DND-41 (cell line): ENCODE results near the gene DCLK1.
"Not testable (repeated sequence)": the region's sequence is repeated elsewhere in the genome, so short reads cannot be mapped to it uniquely, and the experiment has no call there.

Experiments used
- EZH2 ChIP-seq: IDR thresholded peaks from 3 replicates; pipeline ENCODE4 v1.6.1; 2012; ENCODE audit warnings: borderline replicate concordance, low read depth, mild to moderate bottlenecking, moderate library complexity, low read length, inconsistent platforms; ENCODE audit not compliant: severe bottlenecking
- TF ChIP-seq, protein P1 (sequence below): IDR thresholded peaks from 2 replicates; pipeline ENCODE4 v1.5.1; 2012; ENCODE audit warnings: borderline replicate concordance, low read length, moderate library complexity, mild to moderate bottlenecking; ENCODE audit not compliant: poor library complexity, severe bottlenecking; ENCODE audit errors: extremely low read depth

DNA sequence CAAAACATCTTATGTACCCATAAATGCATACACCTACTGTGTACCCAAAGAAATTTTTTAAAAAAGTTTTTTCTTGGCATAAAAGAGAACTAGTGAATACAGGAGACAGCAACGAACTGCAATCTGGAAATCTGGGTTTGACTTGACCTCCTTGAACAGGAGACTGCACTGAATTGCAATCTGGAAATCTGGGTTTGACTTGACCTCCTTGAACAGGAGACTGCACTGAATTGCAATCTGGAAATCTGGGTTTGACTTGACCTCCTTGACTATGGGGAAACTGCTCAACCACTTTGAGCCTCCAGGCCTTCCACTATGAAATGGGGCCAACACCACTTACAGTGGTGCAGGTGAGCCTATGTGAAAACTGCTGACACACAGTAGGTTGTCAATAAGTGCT lies 147.5 kb downstream of the DCLK1 start:
- TF ChIP-seq, protein P1, sequence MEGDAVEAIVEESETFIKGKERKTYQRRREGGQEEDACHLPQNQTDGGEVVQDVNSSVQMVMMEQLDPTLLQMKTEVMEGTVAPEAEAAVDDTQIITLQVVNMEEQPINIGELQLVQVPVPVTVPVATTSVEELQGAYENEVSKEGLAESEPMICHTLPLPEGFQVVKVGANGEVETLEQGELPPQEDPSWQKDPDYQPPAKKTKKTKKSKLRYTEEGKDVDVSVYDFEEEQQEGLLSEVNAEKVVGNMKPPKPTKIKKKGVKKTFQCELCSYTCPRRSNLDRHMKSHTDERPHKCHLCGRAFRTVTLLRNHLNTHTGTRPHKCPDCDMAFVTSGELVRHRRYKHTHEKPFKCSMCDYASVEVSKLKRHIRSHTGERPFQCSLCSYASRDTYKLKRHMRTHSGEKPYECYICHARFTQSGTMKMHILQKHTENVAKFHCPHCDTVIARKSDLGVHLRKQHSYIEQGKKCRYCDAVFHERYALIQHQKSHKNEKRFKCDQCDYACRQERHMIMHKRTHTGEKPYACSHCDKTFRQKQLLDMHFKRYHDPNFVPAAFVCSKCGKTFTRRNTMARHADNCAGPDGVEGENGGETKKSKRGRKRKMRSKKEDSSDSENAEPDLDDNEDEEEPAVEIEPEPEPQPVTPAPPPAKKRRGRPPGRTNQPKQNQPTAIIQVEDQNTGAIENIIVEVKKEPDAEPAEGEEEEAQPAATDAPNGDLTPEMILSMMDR = not testable (repeated sequence)
- not testable (repeated sequence) for TF ChIP-seq EZH2
